Ascending aorta (tissue), 2 donors: Measurements from ENCODE around the gene USP14. TPM values are rescaled to one million over a fixed set of nuclear protein-coding genes. Genes with fewer than 3 reads are reported as not detected.
"Not testable (repeated sequence)": the region's sequence is repeated elsewhere in the genome, so short reads cannot be mapped to it uniquely, and the experiment has no call there.

ENCODE experiments used
- DNase-seq, 2 donors: peaks; one replicate each; pipeline ENCODE4 v3.0.0-alpha.2; 2019; ENCODE audit warnings: low spot score in 2 of 2
- H3K27ac ChIP-seq, 2 donors: fragments of 200-600 bp; sonication (generic); one replicate each; pipeline ENCODE4 v1.5.1; 2016 to 2017; ENCODE audit warnings: mild to moderate bottlenecking in 1 of 2
- H3K27me3 ChIP-seq: fragments of 200-600 bp; sonication (generic); one replicate; pipeline ENCODE4 v1.5.1; 2017
- H3K36me3 ChIP-seq, 2 donors: fragments of 200-600 bp; sonication (generic); one replicate each; pipeline ENCODE4 v1.5.1; 2016
- H3K4me1 ChIP-seq, 2 donors: fragments of 200-600 bp; sonication (generic); one replicate each; pipeline ENCODE4 v1.5.1; 2016 to 2017; ENCODE audit warnings: mild to moderate bottlenecking in 1 of 2
- H3K4me3 ChIP-seq, 2 donors: fragments of 200-600 bp; sonication (generic); one replicate each; pipeline ENCODE4 v1.5.1; 2016 to 2017; ENCODE audit warnings: mild to moderate bottlenecking in 1 of 2
- H3K9me3 ChIP-seq, 2 donors: fragments of 200-600 bp; sonication (generic); one replicate each; pipeline ENCODE4 v1.5.1; 2016
- intact Hi-C: fragments of 100-400 bp; cut with DNase I; formaldehyde crosslinking; loops from one replicate; pipeline ENCODE4 v1.15.1; 2023
- total RNA-seq: library from RNA; depleted of rRNA; stranded (reverse); fragments of >200 nt; gene quantifications from one replicate; pipeline ENCODE4 v1.1.0, GENCODE V29; 2016
- TF ChIP-seq, protein P1 (sequence below), 3 experiments: fragments of 200-600 bp in 2 of 3; fragments of 450-650 bp in 1 of 3; sonication (generic) in 2 of 3; IDR thresholded peaks; one replicate each; pipeline ENCODE4 v1.5.1; 2016 to 2019; ENCODE audit warnings: antibody characterized with exemption in 3 of 3, mild to moderate bottlenecking in 1 of 3, moderate library complexity in 1 of 3

USP14 gene
- total RNA-seq: 9.7 TPM

DNA sequence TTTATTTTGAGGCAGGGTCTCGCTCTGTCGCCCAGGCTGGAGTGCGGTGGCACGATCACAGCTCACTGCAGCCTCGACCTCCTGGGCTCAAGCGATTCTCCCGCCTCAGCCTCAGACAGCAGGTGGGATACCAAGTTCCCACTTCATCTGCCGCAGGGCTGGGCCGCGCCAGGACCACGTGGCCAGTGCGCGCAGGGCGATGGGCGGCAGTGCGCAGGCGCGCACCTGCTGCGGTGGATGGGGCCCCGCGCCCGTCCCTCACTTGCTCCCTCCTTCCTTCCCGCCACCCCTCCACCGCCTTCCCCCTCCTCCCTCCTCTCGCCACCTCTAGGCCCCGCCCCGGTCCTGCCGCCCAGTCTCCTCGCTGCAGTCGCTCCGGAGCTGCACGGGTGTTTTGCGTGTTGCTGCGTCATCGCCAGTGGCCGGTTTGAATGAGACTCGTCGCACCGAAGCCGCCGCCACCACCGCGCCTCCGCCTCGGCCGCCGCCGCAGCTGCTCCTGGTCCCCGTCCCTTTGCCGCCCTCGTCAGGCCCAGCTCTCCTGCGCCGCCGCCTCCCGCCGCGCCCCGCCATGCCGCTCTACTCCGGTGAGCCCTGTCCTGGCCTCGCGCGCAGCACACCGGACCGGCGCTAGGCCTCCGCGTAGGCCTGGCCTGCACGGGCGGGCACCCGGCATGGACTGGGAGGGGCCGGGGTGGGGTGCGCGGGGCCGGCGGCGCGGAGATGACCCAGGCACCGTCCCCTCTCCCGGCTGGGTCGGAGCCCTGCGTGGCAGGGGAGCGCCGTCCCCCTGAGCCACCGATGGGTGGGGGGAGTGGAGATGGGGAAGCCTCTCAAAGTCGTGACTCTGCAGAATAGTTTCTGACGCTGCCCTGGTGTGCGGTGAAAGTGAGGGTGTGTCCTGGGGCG, at the start of gene USP14:
USP14 (plus strand) TSS at position 430 of the 909 bp plus-strand sequence; CDS start at position 572, 142 bp downstream.
- peaks cover 5 to 11% of the 10 kb centered on the region in 2 donors for H3K4me1 ChIP-seq
- no peaks in the 10 kb centered on the region for H3K27me3 ChIP-seq
- peak; percentile 89 to 97 for DNase-seq
- H3K36me3 ChIP-seq: peaks cover 0 to under 1% of the 10 kb centered on the region in 2 donors
- intact Hi-C loops: loop anchor here (2.0 to 5.0 kb wide), 2 partner anchors 110 to 554 kb away; partner anchors contain the start of genes ENOSF1 and THOC1
- TF ChIP-seq, protein P1, sequence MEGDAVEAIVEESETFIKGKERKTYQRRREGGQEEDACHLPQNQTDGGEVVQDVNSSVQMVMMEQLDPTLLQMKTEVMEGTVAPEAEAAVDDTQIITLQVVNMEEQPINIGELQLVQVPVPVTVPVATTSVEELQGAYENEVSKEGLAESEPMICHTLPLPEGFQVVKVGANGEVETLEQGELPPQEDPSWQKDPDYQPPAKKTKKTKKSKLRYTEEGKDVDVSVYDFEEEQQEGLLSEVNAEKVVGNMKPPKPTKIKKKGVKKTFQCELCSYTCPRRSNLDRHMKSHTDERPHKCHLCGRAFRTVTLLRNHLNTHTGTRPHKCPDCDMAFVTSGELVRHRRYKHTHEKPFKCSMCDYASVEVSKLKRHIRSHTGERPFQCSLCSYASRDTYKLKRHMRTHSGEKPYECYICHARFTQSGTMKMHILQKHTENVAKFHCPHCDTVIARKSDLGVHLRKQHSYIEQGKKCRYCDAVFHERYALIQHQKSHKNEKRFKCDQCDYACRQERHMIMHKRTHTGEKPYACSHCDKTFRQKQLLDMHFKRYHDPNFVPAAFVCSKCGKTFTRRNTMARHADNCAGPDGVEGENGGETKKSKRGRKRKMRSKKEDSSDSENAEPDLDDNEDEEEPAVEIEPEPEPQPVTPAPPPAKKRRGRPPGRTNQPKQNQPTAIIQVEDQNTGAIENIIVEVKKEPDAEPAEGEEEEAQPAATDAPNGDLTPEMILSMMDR (IDR thresholded peaks at IDR 0.05): peak in 2 of 3 experiments; percentile 18 to 21
- peak within 1 kb of the TSS; percentile 94 to 97 for H3K4me3 ChIP-seq
- peak within 1 kb of the TSS; percentile 79 to 87 for H3K27ac ChIP-seq
- H3K9me3 ChIP-seq: no peaks in the 10 kb centered on the region

DNA sequence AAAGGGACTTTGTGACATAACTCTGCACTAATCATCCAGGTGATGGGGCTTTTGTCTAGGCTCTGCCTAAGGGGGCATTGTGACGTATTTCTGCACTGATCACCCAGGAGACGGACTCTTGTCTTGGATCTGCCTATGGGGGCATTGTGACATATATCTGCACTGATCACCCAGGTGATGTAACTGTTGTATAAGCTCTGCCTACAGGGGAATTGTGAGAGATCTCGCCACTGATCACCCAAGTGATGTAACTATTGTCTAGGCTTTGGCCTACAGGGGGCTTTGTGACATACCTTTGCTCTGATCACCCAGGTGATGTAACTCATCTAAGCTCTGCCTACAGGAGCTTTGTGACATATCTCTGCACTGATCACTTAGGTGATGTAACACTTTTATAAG, 49.7 kb upstream of the USP14 start:
- intact Hi-C loops, H3K27ac ChIP-seq, H3K36me3 ChIP-seq, H3K4me1 ChIP-seq, H3K9me3 ChIP-seq, DNase-seq, H3K27me3 ChIP-seq, H3K4me3 ChIP-seq: not testable (repeated sequence)

DNA sequence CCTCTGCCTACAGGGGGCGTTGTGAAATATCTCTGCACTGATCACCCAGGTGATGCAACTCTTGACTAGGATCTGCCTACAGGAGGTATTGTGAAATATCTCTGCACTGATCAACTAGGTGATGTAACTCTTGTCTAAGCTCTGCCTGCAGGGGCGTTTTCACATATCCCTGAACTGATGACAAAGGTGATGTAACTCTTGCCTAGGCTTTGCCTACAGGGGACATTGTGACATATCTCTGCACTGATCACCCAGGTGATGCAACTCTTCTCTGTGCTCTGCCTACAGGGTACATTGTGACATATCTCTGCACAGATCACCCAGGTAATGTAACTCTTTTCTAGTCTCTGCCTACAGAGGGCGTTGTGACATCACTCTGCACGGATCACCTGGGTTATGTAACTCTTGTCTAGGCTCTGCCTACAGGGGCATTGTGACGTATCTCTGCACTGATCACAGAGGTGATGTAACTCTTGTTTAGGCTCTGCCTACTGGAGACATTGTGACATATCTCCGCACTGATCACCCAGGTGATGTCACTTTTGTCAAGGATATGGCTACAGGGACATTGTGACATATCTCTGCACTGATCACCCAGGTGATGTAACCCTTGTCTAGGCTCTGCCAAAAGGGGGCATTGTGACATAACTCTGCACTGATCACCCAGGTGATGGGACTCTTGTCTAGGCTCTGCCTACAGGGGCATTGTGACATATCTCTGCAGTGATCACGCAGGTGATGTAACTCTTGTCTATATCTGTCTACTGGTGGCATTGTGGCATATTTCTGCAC, 49.0 kb upstream of the USP14 start:
- H3K9me3 ChIP-seq, H3K36me3 ChIP-seq, H3K4me3 ChIP-seq, H3K27ac ChIP-seq, intact Hi-C loops, H3K4me1 ChIP-seq, H3K27me3 ChIP-seq: not testable (repeated sequence)
- peak in 1 of 2 donors; percentile 76 for DNase-seq

DNA sequence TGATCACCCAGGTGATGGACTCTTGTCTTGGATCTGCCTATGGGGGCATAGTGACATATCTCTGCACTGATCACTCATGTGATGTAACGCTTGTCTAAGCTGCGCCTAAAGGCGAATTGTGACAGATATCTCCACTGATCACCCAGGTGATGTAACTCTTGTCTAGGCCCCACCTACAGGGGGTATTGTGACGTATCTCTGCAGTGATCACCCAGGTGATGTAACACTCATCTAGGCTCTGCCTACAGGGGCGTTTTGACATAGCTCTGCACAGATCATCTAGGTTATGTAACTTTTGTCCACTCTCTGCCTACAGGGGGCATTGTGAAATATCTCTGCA, 48.5 kb upstream of the USP14 start:
- H3K27ac ChIP-seq, H3K36me3 ChIP-seq, intact Hi-C loops, H3K27me3 ChIP-seq, H3K9me3 ChIP-seq, H3K4me1 ChIP-seq, H3K4me3 ChIP-seq: not testable (repeated sequence)
- peak in 1 of 2 donors; percentile 69 for DNase-seq

DNA sequence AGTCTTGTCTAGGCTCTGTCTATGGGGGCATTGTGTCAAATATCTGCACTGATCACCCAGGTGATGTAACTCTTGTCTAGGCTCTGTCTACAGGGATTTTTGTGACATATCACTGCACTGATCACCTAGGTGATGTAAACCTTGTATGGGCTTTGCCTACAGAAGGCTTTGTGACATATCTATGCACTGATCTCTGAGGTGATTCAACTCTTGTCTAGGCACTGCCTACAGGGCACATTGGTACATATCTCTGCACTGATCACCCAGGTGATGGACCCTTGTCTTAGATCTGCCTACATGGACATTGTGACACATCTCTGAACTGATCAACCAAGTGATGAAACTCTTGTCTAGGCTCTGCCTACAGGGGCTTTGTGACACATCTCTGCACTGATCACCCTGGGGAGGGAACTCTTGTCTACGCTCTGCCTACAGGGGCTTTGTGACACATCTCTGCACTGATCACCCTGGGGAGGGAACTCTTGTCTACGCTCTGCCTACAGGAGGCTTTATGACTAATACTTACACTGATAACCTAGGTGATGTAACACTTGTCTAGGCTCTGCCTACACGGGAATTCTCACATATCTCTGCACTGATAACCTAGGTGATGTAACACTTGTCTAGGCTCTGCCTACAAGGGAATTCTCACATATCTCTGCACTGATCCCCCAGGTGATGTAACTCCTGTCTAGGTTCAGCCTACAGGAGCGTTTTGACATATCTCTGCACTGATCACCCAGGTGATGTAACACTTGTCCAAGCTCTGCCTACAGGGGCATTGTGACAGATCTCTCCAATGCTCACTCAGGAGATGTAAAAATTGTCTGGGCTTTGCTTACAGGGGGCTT, 47.8 kb upstream of the USP14 start:
- H3K9me3 ChIP-seq, H3K27ac ChIP-seq, H3K27me3 ChIP-seq, intact Hi-C loops, H3K4me1 ChIP-seq, H3K36me3 ChIP-seq, H3K4me3 ChIP-seq: not testable (repeated sequence)
- peak in 1 of 2 donors; percentile 68 for DNase-seq

DNA sequence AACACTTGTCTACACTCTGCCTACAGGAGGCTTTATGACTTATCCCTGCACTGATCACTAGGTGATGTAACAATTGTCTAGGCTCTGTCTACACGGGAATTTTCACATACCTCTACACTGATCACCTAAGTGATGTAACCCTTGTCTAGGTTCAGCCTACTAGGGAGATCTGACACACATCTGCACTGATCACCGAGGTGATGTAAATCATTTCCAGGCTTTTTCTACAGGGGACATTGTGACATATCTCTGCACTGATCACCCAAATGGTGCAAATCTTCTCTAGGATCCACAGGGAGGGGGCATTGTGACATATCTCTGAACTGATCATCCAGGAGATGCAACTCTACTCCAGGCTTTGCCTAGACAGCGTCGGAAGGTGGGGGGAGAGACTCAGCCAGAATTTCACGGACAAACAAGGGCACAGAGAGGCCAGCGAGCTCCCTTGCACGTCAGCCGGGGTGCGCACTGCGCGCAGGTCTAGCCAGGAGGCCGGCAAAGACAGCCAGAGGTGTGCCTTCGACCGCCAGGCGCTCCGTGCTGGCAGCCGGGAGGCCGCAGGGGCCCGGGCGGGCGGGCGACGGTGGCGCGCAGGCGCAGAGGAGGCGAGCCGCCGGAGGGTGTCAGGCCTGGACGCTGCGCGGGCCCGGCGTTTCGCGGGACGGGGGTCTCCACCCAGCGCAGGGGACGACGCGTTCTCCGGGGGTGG, 46.9 kb upstream of the USP14 start:
- intact Hi-C loops: no loop called here
- H3K4me1 ChIP-seq: no peaks in the 10 kb centered on the region
- H3K27ac ChIP-seq: peak overlapping the region in 1 of 2 donors; percentile 34
- TF ChIP-seq, protein P1 (IDR thresholded peaks at IDR 0.05): no peak
- H3K4me3 ChIP-seq: peak overlapping the region; percentile 30 to 61
- H3K9me3 ChIP-seq: no peaks in the 10 kb centered on the region
- no peak for DNase-seq
- H3K27me3 ChIP-seq: no peaks in the 10 kb centered on the region
- no peaks in the 10 kb centered on the region for H3K36me3 ChIP-seq

DNA sequence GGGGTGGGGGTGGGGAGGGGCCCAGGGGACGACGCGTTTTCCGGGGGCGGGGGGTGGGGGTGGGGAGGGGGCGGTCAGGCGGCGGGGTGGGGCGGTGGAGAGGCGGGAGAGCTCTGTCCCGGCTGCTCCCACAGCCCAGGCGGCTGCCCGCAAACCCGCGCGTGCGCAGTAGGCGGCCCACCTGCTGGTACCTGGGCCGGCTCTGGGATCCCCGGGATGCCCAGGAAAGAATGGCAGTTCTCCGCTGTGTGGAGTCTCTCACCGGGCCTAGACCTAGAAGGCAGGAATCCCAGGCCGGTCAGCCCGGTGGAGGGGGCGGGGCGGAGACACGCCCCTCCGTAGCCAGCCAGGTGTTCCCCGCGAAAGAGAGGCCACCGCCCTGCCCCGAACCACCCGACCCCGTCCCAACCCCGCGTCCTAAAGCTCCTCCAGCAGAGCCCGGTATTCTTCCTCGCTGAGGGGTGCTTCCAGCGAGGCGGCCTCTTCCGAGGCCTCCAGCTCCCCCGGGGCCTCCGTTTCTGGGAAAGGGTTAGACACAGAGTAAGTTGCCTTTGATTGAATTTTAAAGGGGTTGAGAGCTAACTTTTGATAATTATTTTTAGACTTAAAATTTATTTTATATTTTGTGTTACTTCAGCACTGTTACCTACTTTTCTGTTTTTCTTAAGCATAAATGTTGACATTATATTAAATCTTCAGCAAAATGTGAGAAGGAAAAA, 46.2 kb upstream of the USP14 start:
- H3K36me3 ChIP-seq, H3K4me1 ChIP-seq, intact Hi-C loops, H3K27me3 ChIP-seq, H3K9me3 ChIP-seq: not testable (repeated sequence)
- peak in 1 of 2 donors; percentile 76 for DNase-seq
- Histone ChIP-seq H3K27ac (peak overlapping the region in 1 of 2 donors; percentile 34), H3K4me3 (peak overlapping the region; percentile 30 to 61)

DNA sequence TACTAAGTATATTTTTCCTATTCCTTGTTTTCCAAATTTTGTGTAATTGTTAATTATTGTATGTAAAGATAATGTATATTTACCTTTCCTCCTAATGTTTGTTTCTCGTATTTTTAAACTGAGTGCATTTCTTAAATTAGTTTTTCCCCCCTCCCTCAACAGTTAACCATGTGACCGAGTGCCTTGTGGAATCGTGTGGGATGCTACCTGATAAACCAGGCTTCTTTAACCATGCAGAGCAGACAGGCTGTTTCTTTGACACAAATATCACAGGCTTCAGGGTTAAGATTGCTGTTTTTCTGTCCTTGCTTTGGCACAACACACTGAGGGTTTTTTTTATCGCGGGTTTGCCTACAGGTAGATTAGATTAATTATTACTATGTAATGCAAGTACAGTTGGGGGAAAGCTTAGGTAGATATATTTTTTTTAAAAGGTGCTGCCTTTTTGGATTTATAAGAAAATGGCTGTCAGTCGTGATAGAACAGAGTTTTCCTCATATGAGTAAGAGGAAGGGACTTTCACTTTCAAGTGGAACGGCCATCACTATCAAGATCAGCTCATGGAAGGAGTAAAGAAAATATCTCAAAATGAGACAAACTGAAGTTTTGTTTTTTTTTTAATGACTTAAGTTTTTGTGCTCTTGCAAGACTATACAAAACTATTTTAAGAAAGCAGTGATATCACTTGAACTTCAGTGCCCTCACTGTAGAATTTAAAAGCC, 37.7 kb upstream of the USP14 start:
- H3K4me1 ChIP-seq, intact Hi-C loops, H3K9me3 ChIP-seq, H3K4me3 ChIP-seq, H3K36me3 ChIP-seq, H3K27me3 ChIP-seq, DNase-seq, H3K27ac ChIP-seq: not testable (repeated sequence)
